PC-9 (cell line): Measurements from ENCODE around the gene ETS1. TPM values are rescaled to one million over a fixed set of nuclear protein-coding genes. Genes with fewer than 3 reads are reported as not detected.
"Not testable (repeated sequence)": the region's sequence is repeated elsewhere in the genome, so short reads cannot be mapped to it uniquely, and the experiment has no call there.

Experiments
- BruUV-seq: library from RNA; stranded (reverse); fragments of 400-500 nt; replicated peaks from 2 replicates; lab custom pipeline; 2021; lab: Mats Ljungman, UMichigan
- CTCF ChIA-PET: fragments of 300-600 bp; sonication (Branson Sonifier 250); formaldehyde crosslinking; loops from one replicate; lab custom pipeline; 2022; ENCODE audit warnings: antibody characterized with exemption; lab: Charles Lee
- POLR2A ChIA-PET: fragments of 300-600 bp; sonication (Branson Sonifier 250); formaldehyde crosslinking; loops from one replicate; lab custom pipeline; 2022; ENCODE audit warnings: antibody characterized with exemption; ENCODE audit not compliant: unreplicated experiment; lab: Charles Lee
- DNase-seq, 2 experiments: peaks; one replicate each; pipeline versions ENCODE4 v3.0.0 to v3.0.0-alpha.2; 2015 to 2022; ENCODE audit warnings: mixed read lengths in 1 of 2
- H2AFZ ChIP-seq: fragments of 200-600 bp; sonication (generic); 2 replicates; pipeline ENCODE4 v1.8.1; 2017; ENCODE audit warnings: antibody characterized with exemption
- H3F3A ChIP-seq: fragments of 200-600 bp; sonication (generic); 2 replicates; pipeline ENCODE4 v1.8.1; 2017; ENCODE audit warnings: antibody characterized with exemption, mild to moderate bottlenecking, low read depth; ENCODE audit not compliant: insufficient read depth
- H3K27ac ChIP-seq: fragments of 200-600 bp; sonication (generic); 2 replicates; pipeline ENCODE4 v1.6.1; 2016; ENCODE audit warnings: mixed run types
- H3K27me3 ChIP-seq: fragments of 200-600 bp; sonication (generic); 2 replicates; pipeline ENCODE4 v1.6.1; 2016; ENCODE audit warnings: low read depth, mixed run types; ENCODE audit not compliant: insufficient read depth
- H3K36me3 ChIP-seq: fragments of 200-600 bp; sonication (generic); 2 replicates; pipeline ENCODE4 v1.6.1; 2016; ENCODE audit warnings: low read depth, mixed run types
- H3K4me1 ChIP-seq: fragments of 200-600 bp; sonication (generic); replicated peaks from 2 replicates; pipeline ENCODE4 v1.6.1; 2016; ENCODE audit warnings: mixed run types; ENCODE audit not compliant: insufficient read depth
- H3K4me2 ChIP-seq: fragments of 200-600 bp; sonication (generic); 2 replicates; pipeline ENCODE4 v1.6.1; 2017; ENCODE audit warnings: mixed run types
- H3K4me3 ChIP-seq: fragments of 200-600 bp; sonication (generic); 2 replicates; pipeline ENCODE4 v1.6.1; 2016; ENCODE audit warnings: mixed run types
- H3K79me2 ChIP-seq: fragments of 200-600 bp; sonication (generic); 2 replicates; pipeline ENCODE4 v1.6.1; 2017; ENCODE audit warnings: low read depth, mixed run types
- H3K9me2 ChIP-seq: fragments of 200-600 bp; sonication (generic); 2 replicates; pipeline ENCODE4 v1.8.1; 2017; ENCODE audit warnings: mild to moderate bottlenecking; ENCODE audit not compliant: insufficient read depth
- H3K9me3 ChIP-seq: fragments of 200-600 bp; sonication (generic); 2 replicates; pipeline ENCODE4 v1.8.1; 2016; ENCODE audit warnings: low read depth; ENCODE audit not compliant: insufficient read depth
- H4K20me1 ChIP-seq: fragments of 200-600 bp; sonication (generic); 2 replicates; pipeline ENCODE4 v1.8.1; 2017; ENCODE audit not compliant: insufficient read depth
- CTCF ChIP-seq: fragments of 200-600 bp; sonication (generic); conservative IDR thresholded peaks from 2 replicates; pipeline ENCODE4 v1.6.1; 2017; ENCODE audit warnings: mixed run types, antibody characterized with exemption, mild to moderate bottlenecking, moderate library complexity
- EZH2 ChIP-seq: fragments of 200-600 bp; sonication (generic); IDR thresholded peaks from 2 replicates; pipeline ENCODE4 v1.8.0; 2017; ENCODE audit warnings: antibody characterized with exemption, low read depth
- intact Hi-C: fragments of 100-400 bp; cut with micrococcal nuclease; formaldehyde crosslinking; loops from one replicate; pipeline ENCODE4 v1.10.0; 2022; ENCODE audit not compliant: unreplicated experiment
- total RNA-seq: library from RNA; stranded (reverse); gene quantifications from 2 replicates; pipeline ENCODE4 v1.2.3, GENCODE V29; 2021

Gene ETS1
- total RNA-seq, 1 experiment from 2014 or later = 23.3 TPM

- no peaks in the 10 kb centered on the region for H4K20me1 ChIP-seq
- no peaks in the 10 kb centered on the region for H3K9me2 ChIP-seq
- H2AFZ ChIP-seq = peak overlapping the region; percentile 67
- no peaks in the 10 kb centered on the region for H3K27me3 ChIP-seq
- no peaks in the 10 kb centered on the region for H3K36me3 ChIP-seq
- H3F3A ChIP-seq = peaks cover 5% of the 10 kb centered on the region; the same call in 1 of the 2 replicates
- TF ChIP-seq CTCF (no peak), EZH2 (no peak)
- H3K27ac ChIP-seq = peak overlapping the region; percentile 96
- peak; percentile 81 to 98 for DNase-seq
- ChIA-PET POLR2A (no interaction called here), CTCF (interaction anchor here (0.6 kb wide), 1 partner anchor 107 kb away, joined by 3 read pairs; no protein-coding TSS in a partner anchor)
- H3K79me2 ChIP-seq = no peaks in the 10 kb centered on the region
- peak overlapping the region; percentile 38; the same call in 1 of the 2 replicates for H3K4me3 ChIP-seq
- peaks cover 24% of the 10 kb centered on the region for H3K4me1 ChIP-seq
- BruUV-seq = TSS peak; percentile 90
- intact Hi-C loops = loop anchor here (1.0 to 10.0 kb wide), 7 partner anchors 40 to 274 kb away; no protein-coding TSS in a partner anchor
- peak overlapping the region; percentile 71 for H3K4me2 ChIP-seq
- H3K9me3 ChIP-seq = no peaks in the 10 kb centered on the region; the same call in 1 of the 2 replicates
Measured at GRCh38 chr11:128448200-128448886, 139.0 kb downstream of the ETS1 start.

GRCh38 chr11:128447233-128447632 is 140.1 kb downstream of the ETS1 start:
- H3K27ac ChIP-seq = peak overlapping the region; percentile 96

GRCh38 chr11:128445921-128446320 is 141.4 kb downstream of the ETS1 start:
- H2AFZ ChIP-seq, H3K27me3 ChIP-seq, H3K9me2 ChIP-seq, H4K20me1 ChIP-seq, H3K36me3 ChIP-seq, H3K4me3 ChIP-seq, DNase-seq, H3K79me2 ChIP-seq, POLR2A ChIA-PET, H3K27ac ChIP-seq, CTCF ChIA-PET, H3K9me3 ChIP-seq, BruUV-seq, H3F3A ChIP-seq, H3K4me2 ChIP-seq: not testable (repeated sequence)
- intact Hi-C loops = loop anchor here (5.0 to 10.0 kb wide), 3 partner anchors 51 to 271 kb away; no protein-coding TSS in a partner anchor
- peaks cover 24% of the 10 kb centered on the region for H3K4me1 ChIP-seq

More at GRCh38 chr11:128447233-128447632, 140.1 kb downstream of the ETS1 start:
- POLR2A ChIA-PET = no interaction called here
- no peaks in the 10 kb centered on the region for H3K9me2 ChIP-seq
- H3K4me1 ChIP-seq = peaks cover 24% of the 10 kb centered on the region
- CTCF ChIA-PET = interaction anchor here (0.6 kb wide), 1 partner anchor 21 kb away, joined by 7 read pairs; no protein-coding TSS in a partner anchor
- H4K20me1 ChIP-seq = no peaks in the 10 kb centered on the region
- TF ChIP-seq CTCF (no peak), EZH2 (no peak)
- H3K9me3 ChIP-seq = no peaks in the 10 kb centered on the region; the same call in 1 of the 2 replicates
- no peak overlapping the region for H2AFZ ChIP-seq
- no peaks in the 10 kb centered on the region for H3K36me3 ChIP-seq
- no peak overlapping the region for H3K4me3 ChIP-seq
- no peaks in the 10 kb centered on the region for H3K27me3 ChIP-seq
- no TSS peak for BruUV-seq
- no peak for DNase-seq
- no peaks in the 10 kb centered on the region for H3K79me2 ChIP-seq
- H3F3A ChIP-seq = peaks cover 5% of the 10 kb centered on the region; the same call in 1 of the 2 replicates
- intact Hi-C loops = loop anchor here (5.0 to 10.0 kb wide), 3 partner anchors 50 to 272 kb away; no protein-coding TSS in a partner anchor
- H3K4me2 ChIP-seq = no peak overlapping the region
